HCT116 (cell line): ENCODE measurements around the gene PDLIM3. TPM values are rescaled to one million over a fixed set of nuclear protein-coding genes. Genes with fewer than 3 reads are reported as not detected.
"Not testable (repeated sequence)": the region's sequence is repeated elsewhere in the genome, so short reads cannot be mapped to it uniquely, and the experiment has no call there.

Source experiments
- ATAC-seq: fragments of 200-7000 bp; cut with Tn5 transposase; 2 replicates; pipeline ENCODE4 v1.9.1; 2020; ENCODE audit warnings: mild to moderate bottlenecking, moderate library complexity
- BruUV-seq: library from RNA; stranded (reverse); fragments of 400-500 nt; replicated peaks from 2 replicates; lab custom pipeline; 2021; lab: Mats Ljungman, UMichigan
- CTCF ChIA-PET: fragments of 300-600 bp; sonication (Branson Sonifier 250); formaldehyde crosslinking; loops from one replicate; lab custom pipeline; 2021; ENCODE audit warnings: antibody characterized with exemption; lab: Charles Lee
- POLR2A ChIA-PET: fragments of 300-600, 350-600 bp; sonication (Branson Sonifier 250); formaldehyde crosslinking; loops from one replicate; lab custom pipeline; 2021; ENCODE audit warnings: antibody characterized with exemption; lab: Charles Lee
- RAD21 ChIA-PET, 2 experiments: fragments of 300-600 bp; sonication (Branson Sonifier 250); formaldehyde crosslinking; loops; one replicate each; lab custom pipeline; 2023; ENCODE audit warnings: low total read pairs in 2 of 2; ENCODE audit not compliant: uncharacterized antibody in 2 of 2, unreplicated experiment in 2 of 2, low non-redundant PET in 1 of 2; lab: Charles Lee
- DNase-seq: peaks from one replicate; pipeline ENCODE4 v3.0.0-alpha.2; 2010; ENCODE audit warnings: low read depth, low spot score
- H2AFZ ChIP-seq: fragments of 200-600 bp; shearing (Covaris generic), sonication (generic); 2 replicates; pipeline ENCODE4 v1.6.1; 2017; ENCODE audit warnings: low read depth, mixed run types, mixed read lengths, antibody characterized with exemption, low read length; ENCODE audit not compliant: poor library complexity, severe bottlenecking
- H3K27ac ChIP-seq: 2 replicates; pipeline ENCODE4 v1.5.1; 2012; ENCODE audit warnings: low read depth, low read length
- H3K27me3 ChIP-seq: fragments of 200-600 bp; sonication (generic); 2 replicates; pipeline ENCODE4 v1.6.1; 2016; ENCODE audit warnings: mixed run types, low read length, mixed read lengths; ENCODE audit not compliant: insufficient read depth
- H3K36me3 ChIP-seq, 2 experiments: fragments of 200-500 bp in 1 of 2; fragments of 200-600 bp in 1 of 2; sonication (Bioruptor generic) in 1 of 2; sonication (generic) in 1 of 2; 2 replicates each; pipeline versions ENCODE4 v1.5.1 to v1.6.1; 2014 to 2016; ENCODE audit warnings: low read length in 2 of 2, inconsistent platforms in 1 of 2, mixed read lengths in 1 of 2, mixed run types in 1 of 2; ENCODE audit not compliant: insufficient read depth in 2 of 2, control insufficient read depth in 1 of 2
- H3K4me1 ChIP-seq, 2 experiments: fragments of 200-600 bp in 1 of 2; sonication (generic) in 1 of 2; 2 replicates each; pipeline versions ENCODE4 v1.5.1 to v1.6.1; 2012 to 2017; ENCODE audit warnings: low read length in 2 of 2, inconsistent platforms in 1 of 2, mild to moderate bottlenecking in 1 of 2, mixed read lengths in 1 of 2, mixed run types in 1 of 2, moderate library complexity in 1 of 2; ENCODE audit not compliant: insufficient read depth in 2 of 2, control insufficient read depth in 1 of 2
- H3K4me2 ChIP-seq: fragments of 200-600 bp; sonication (generic); 2 replicates; pipeline ENCODE4 v1.6.1; 2017; ENCODE audit warnings: mixed run types, low read length, mixed read lengths
- H3K4me3 ChIP-seq, 2 experiments: fragments of 200-600 bp in 1 of 2; sonication (generic) in 1 of 2; replicated peaks in 1 of 2; 2 replicates each; pipeline ENCODE4 v1.5.1; 2011 to 2016; ENCODE audit warnings: low read length in 2 of 2, control low read depth in 1 of 2, low read depth in 1 of 2, mild to moderate bottlenecking in 1 of 2, mixed read lengths in 1 of 2, mixed run types in 1 of 2
- H3K79me2 ChIP-seq: fragments of 200-600 bp; sonication (generic); 2 replicates; pipeline ENCODE4 v1.6.1; 2017; ENCODE audit warnings: mild to moderate bottlenecking, mixed run types, low read length, moderate library complexity, mixed read lengths; ENCODE audit not compliant: insufficient read depth
- H3K9ac ChIP-seq: fragments of 200-600 bp; sonication (generic); 2 replicates; pipeline ENCODE4 v1.6.1; 2016; ENCODE audit warnings: low read length, mixed read lengths
- H3K9me2 ChIP-seq: fragments of 200-600 bp; sonication (generic), shearing (Covaris generic); 2 replicates; pipeline ENCODE4 v1.6.1; 2017; ENCODE audit warnings: mixed run types, mild to moderate bottlenecking, moderate library complexity; ENCODE audit not compliant: insufficient read depth
- H3K9me3 ChIP-seq, 2 experiments: fragments of 200-500 bp in 1 of 2; fragments of 200-600 bp in 1 of 2; sonication (Bioruptor generic) in 1 of 2; sonication (generic) in 1 of 2; 2 replicates each; pipeline ENCODE4 v1.6.1; 2014 to 2017; ENCODE audit warnings: low read length in 2 of 2, mixed read lengths in 2 of 2, inconsistent platforms in 1 of 2, low read depth in 1 of 2, mild to moderate bottlenecking in 1 of 2, mixed run types in 1 of 2, moderate library complexity in 1 of 2; ENCODE audit not compliant: control insufficient read depth in 1 of 2, insufficient read depth in 1 of 2
- H4K20me1 ChIP-seq: fragments of 200-600 bp; sonication (generic), shearing (Covaris generic); 2 replicates; pipeline ENCODE4 v1.6.1; 2017; ENCODE audit warnings: mixed run types, mild to moderate bottlenecking, moderate library complexity; ENCODE audit not compliant: insufficient read depth
- EGR1 ChIP-seq: IDR thresholded peaks from 2 replicates; pipeline ENCODE4 v1.6.1; 2012; ENCODE audit warnings: low read depth
- FOSL1 ChIP-seq: IDR thresholded peaks from 2 replicates; pipeline ENCODE4 v1.6.1; 2012; ENCODE audit warnings: low read depth
- JUND ChIP-seq: IDR thresholded peaks from 2 replicates; pipeline ENCODE4 v1.6.1; 2012
- YY1 ChIP-seq: IDR thresholded peaks from 2 replicates; pipeline ENCODE4 v1.6.1; 2011; ENCODE audit warnings: low read length, low read depth, moderate library complexity, mild to moderate bottlenecking; ENCODE audit not compliant: insufficient replicate concordance; ENCODE audit errors: extremely low read depth
- intact Hi-C: fragments of 100-400 bp; cut with micrococcal nuclease; formaldehyde crosslinking; loops from 2 replicates; pipeline ENCODE4 v1.10.0; 2022
- total RNA-seq: library from RNA; stranded (reverse); gene quantifications from one replicate; pipeline ENCODE4 v1.2.1, GENCODE V29; 2021; ENCODE audit not compliant: unreplicated experiment

The PDLIM3 gene
- total RNA-seq, 1 experiment from 2014 or later = 11.5 TPM

GRCh38 chr4:185559915-185560281, 24.6 kb upstream of the PDLIM3 start:
- no peak overlapping the region for H3K4me3 ChIP-seq
- no TSS peak for BruUV-seq
- peak; percentile 69 for ATAC-seq
- peak overlapping the region; percentile 45 for H2AFZ ChIP-seq
- DNase-seq = no peak
- CTCF ChIA-PET = no interaction called here
- no peak overlapping the region; the same call in 1 of the 2 replicates for H3K9ac ChIP-seq
- H3K27ac ChIP-seq = peak overlapping the region; percentile 46; the same call in 1 of the 2 replicates
- peak overlapping the region; percentile 43 for H3K4me2 ChIP-seq
- RAD21 ChIA-PET = no interaction called here
- no peaks in the 10 kb centered on the region for H3K36me3 ChIP-seq
- H4K20me1 ChIP-seq = no peaks in the 10 kb centered on the region
- no peaks in the 10 kb centered on the region for H3K9me2 ChIP-seq
- no peaks in the 10 kb centered on the region for H3K9me3 ChIP-seq
- peaks cover 11 to 16% of the 10 kb centered on the region in 2 experiments for H3K4me1 ChIP-seq
- no peaks in the 10 kb centered on the region for H3K79me2 ChIP-seq
- intact Hi-C loops = no loop called here
- POLR2A ChIA-PET = interaction anchor here (2.0 kb wide), 1 partner anchor 13 kb away, joined by 9 read pairs; no protein-coding TSS in a partner anchor
- no peaks in the 10 kb centered on the region for H3K27me3 ChIP-seq
- TF ChIP-seq EGR1 (no peak), YY1 (peak; percentile 5), FOSL1 (peak; percentile 37; the same call in 1 of the 2 replicates)

- H3K4me1 ChIP-seq = peaks cover 11 to 16% of the 10 kb centered on the region in 2 experiments
- H3K9ac ChIP-seq, H3K79me2 ChIP-seq, H3K9me3 ChIP-seq, RAD21 ChIA-PET, DNase-seq, H3K27ac ChIP-seq, intact Hi-C loops, H3K4me3 ChIP-seq, H3K9me2 ChIP-seq, H3K27me3 ChIP-seq, H3K36me3 ChIP-seq, CTCF ChIA-PET, BruUV-seq, H4K20me1 ChIP-seq: not testable (repeated sequence)
- ATAC-seq = peak; percentile 53
- TF ChIP-seq JUND = 0 out of 2 replicates have a peak, but pooled peaks have one; percentile 0
- POLR2A ChIA-PET = interaction anchor here (0.6 to 2.0 kb wide), 2 partner anchors 14 to 25 kb away, joined by 3 to 9 read pairs; no protein-coding TSS in a partner anchor
- H2AFZ ChIP-seq = peak overlapping the region; percentile 45
- peak overlapping the region; percentile 43 for H3K4me2 ChIP-seq
Observed at GRCh38 chr4:185559251-185559914, 24.1 kb upstream of the PDLIM3 start.
